NCI-H146 treated with DMSO at 0.1 percent for 48 hours (cell line): ENCODE data around the gene LILRB1.
"Not testable (repeated sequence)": the region's sequence is repeated elsewhere in the genome, so short reads cannot be mapped to it uniquely, and the experiment has no call there.

Experiments
- DNase-seq: peaks from one replicate; lab custom pipeline; 2025; ENCODE audit not compliant: unreplicated experiment; lab: John Stamatoyannopoulos, UW

Gene LILRB1

GRCh38 chr19:54624934-54625730 lies 5.2 kb upstream of the LILRB1 start:
- not testable (repeated sequence) for DNase-seq

GRCh38 chr19:54626757-54627156 lies 3.5 kb upstream of the LILRB1 start:
- no peak for DNase-seq

GRCh38 chr19:54627912-54628311 lies 2.4 kb upstream of the LILRB1 start:
- not testable (repeated sequence) for DNase-seq

- DNase-seq: no peak
Observed at GRCh38 chr19:54630782-54631181, 498 bp downstream of the LILRB1 start.

GRCh38 chr19:54631489-54632337 lies 1.4 kb downstream of the LILRB1 start:
- not testable (repeated sequence) for DNase-seq

- DNase-seq: not testable (repeated sequence)
Observed at GRCh38 chr19:54632517-54632916, 2.2 kb downstream of the LILRB1 start.

- DNase-seq: no peak
Observed at GRCh38 chr19:54633401-54633800, 3.1 kb downstream of the LILRB1 start.

GRCh38 chr19:54636081-54636480 lies 5.8 kb downstream of the LILRB1 start:
- DNase-seq: not testable (repeated sequence)

- no peak for DNase-seq
Observed at GRCh38 chr19:54638683-54639082, 8.4 kb downstream of the LILRB1 start.

- DNase-seq: not testable (repeated sequence)
Observed at GRCh38 chr19:54642953-54643352, 12.7 kb downstream of the LILRB1 start.

- not testable (repeated sequence) for DNase-seq
Observed at GRCh38 chr19:54643583-54643982, 13.3 kb downstream of the LILRB1 start.

- no peak for DNase-seq
Observed at GRCh38 chr19:54644056-54644455, 13.8 kb downstream of the LILRB1 start.

GRCh38 chr19:54646331-54646841 lies 16.1 kb downstream of the LILRB1 start:
- DNase-seq: no peak

GRCh38 chr19:54648129-54648528 lies 17.8 kb downstream of the LILRB1 start:
- DNase-seq: no peak

- DNase-seq: no peak
Observed at GRCh38 chr19:54650108-54650655, 19.9 kb downstream of the LILRB1 start.

- DNase-seq: no peak
Observed at GRCh38 chr19:54653181-54653809, 23.0 kb downstream of the LILRB1 start.

GRCh38 chr19:54654447-54655321 lies 24.4 kb downstream of the LILRB1 start:
- no peak for DNase-seq

- no peak for DNase-seq
Observed at GRCh38 chr19:54659300-54659699, 29.0 kb downstream of the LILRB1 start.

GRCh38 chr19:54660306-54660705 lies 30.0 kb downstream of the LILRB1 start:
- no peak for DNase-seq

GRCh38 chr19:54660964-54661363 lies 30.7 kb downstream of the LILRB1 start:
- DNase-seq: no peak
